HepG2 (cell line): ENCODE data around the gene TXNL4B. TPM values are rescaled to one million over a fixed set of nuclear protein-coding genes. Genes with fewer than 3 reads are reported as not detected.

Source experiments
- EHMT2 ChIP-seq: fragments of 200-600 bp; sonication (generic); IDR thresholded peaks from 2 replicates; pipeline ENCODE4 v1.7.0; 2017; ENCODE audit warnings: antibody characterized with exemption, low read depth, low read length, borderline replicate concordance
- EP300 ChIP-seq, 3 experiments: sonication (generic) in 1 of 3; formaldehyde crosslinking in 1 of 3; IDR thresholded peaks; 2 replicates each; pipeline versions ENCODE4 v1.5.1 to v1.6.1; 2011 to 2020; ENCODE audit warnings: low read depth in 2 of 3, low read length in 2 of 3, borderline replicate concordance in 1 of 3, improper control_type of control experiment in 1 of 3, mild to moderate bottlenecking in 1 of 3, missing genetic modification reagents in 1 of 3, moderate library complexity in 1 of 3
- PLSCR1 ChIP-seq: sonication (generic); formaldehyde crosslinking; IDR thresholded peaks from 2 replicates; pipeline ENCODE4 v1.5.0; 2020; ENCODE audit warnings: missing genetic modification reagents, mild to moderate bottlenecking, borderline replicate concordance
- PREB ChIP-seq: sonication (generic); formaldehyde crosslinking; IDR thresholded peaks from 2 replicates; pipeline ENCODE4 v1.4.0; 2020; ENCODE audit warnings: missing genetic modification reagents
- ZGPAT ChIP-seq: IDR thresholded peaks from 2 replicates; pipeline ENCODE4 v1.6.1; 2016; ENCODE audit warnings: mild to moderate bottlenecking
- ZNF318 ChIP-seq: sonication (generic); formaldehyde crosslinking; IDR thresholded peaks from 2 replicates; pipeline ENCODE4 v1.4.0; 2020; ENCODE audit warnings: mild to moderate bottlenecking, missing genetic modification reagents
- ZNF333 ChIP-seq: sonication (generic); formaldehyde crosslinking; IDR thresholded peaks from 2 replicates; pipeline ENCODE4 v1.4.0; 2020; ENCODE audit warnings: mild to moderate bottlenecking, missing genetic modification reagents, borderline replicate concordance
- ZNF598 ChIP-seq: sonication (generic); formaldehyde crosslinking; IDR thresholded peaks from 2 replicates; pipeline ENCODE4 v1.5.1; 2020; ENCODE audit warnings: mild to moderate bottlenecking, missing genetic modification reagents, borderline replicate concordance
- ZNF609 ChIP-seq: sonication (generic); formaldehyde crosslinking; IDR thresholded peaks from 2 replicates; pipeline ENCODE4 v1.4.0; 2020; ENCODE audit warnings: mild to moderate bottlenecking, missing genetic modification reagents, borderline replicate concordance
- polyA plus RNA-seq, 8 experiments: library from polyadenylated mRNA; depleted of rRNA in 3 of 8; stranded (reverse) in 7 of 8; unstranded in 1 of 8; fragments of >200 nt; fragmentation: Illumina TruSeq in 4 of 8; extraction: Trizol in 4 of 8; gene quantifications; 2 replicates each; pipeline versions ENCODE4 v1.2.1 to v1.2.3, GENCODE V29; 2011 to 2016; ENCODE audit warnings: low read depth in 4 of 8, missing spikeins in 1 of 8, mixed read lengths in 1 of 8; ENCODE audit not compliant: insufficient read depth in 1 of 8
- total RNA-seq, 5 experiments: library from RNA; depleted of rRNA; stranded (reverse); fragments of >200 nt; fragmentation: Illumina TruSeq; extraction: Trizol; gene quantifications; 2 replicates each; pipeline ENCODE4 v1.2.3, GENCODE V29; 2016; ENCODE audit warnings: low read depth in 1 of 5

Gene TXNL4B
- total and polyA plus RNA-seq, 2 of the 13 experiments (the other 11 are each of a cell fraction or from before 2014, with no cell fraction given), result 17.4 to 18.3 TPM

GRCh38 chr16:72083778-72084404, 9.5 kb downstream of the TXNL4B start (continued):
- no peak for TF ChIP-seq ZNF598 (CRISPR knock-in tag)
- 0 out of 2 replicates have a peak, but pooled peaks have one; percentile 32 for TF ChIP-seq ZNF318 (CRISPR knock-in tag)
- no peak for TF ChIP-seq ZNF333
- TF ChIP-seq EP300 (IDR thresholded peaks at IDR 0.05; ENCODE audit: low read depth in 2 of 2, low read length in 2 of 2), result peak in 1 of 2 experiments; percentile 44; a peak in 2 of 4 replicates
- TF ChIP-seq EP300 (CRISPR knock-in tag; IDR thresholded peaks at IDR 0.05; ENCODE audit: borderline replicate concordance), result no peak
- TF ChIP-seq EHMT2, result peak; percentile 97
- TF ChIP-seq ZGPAT (CRISPR knock-in tag), result 0 out of 2 replicates have a peak, but pooled peaks have one; percentile 29
- no peak for TF ChIP-seq PLSCR1
- TF ChIP-seq ZNF609, result no peak
- TF ChIP-seq PREB (CRISPR knock-in tag), result no peak
